ENCODE measurements around the gene PITPNM1. TPM values are rescaled to one million over a fixed set of nuclear protein-coding genes. Genes with fewer than 3 reads are reported as not detected.
"Not testable (repeated sequence)": the region's sequence is repeated elsewhere in the genome, so short reads cannot be mapped to it uniquely, and the experiment has no call there.

The PITPNM1 gene
- polyA plus RNA-seq, 3 donors: 21.5 to 26.4 (median 23.8) TPM

- no peak for DNase-seq (ENCODE audit: low read depth in 3 of 3, low spot score in 2 of 3)
Observed at GRCh38 chr11:67468456-67468758, 36.8 kb downstream of the PITPNM1 start.

- DNase-seq (ENCODE audit: low read depth in 3 of 3, low spot score in 2 of 3): no peak
Observed at GRCh38 chr11:67468056-67468455, 37.1 kb downstream of the PITPNM1 start.

GRCh38 chr11:67466962-67467771 is 38.0 kb downstream of the PITPNM1 start:
- no peak for DNase-seq (ENCODE audit: low read depth in 3 of 3, low spot score in 2 of 3)

- DNase-seq (ENCODE audit: low read depth in 3 of 3, low spot score in 2 of 3): no peak
Observed at GRCh38 chr11:67466367-67466766, 38.8 kb downstream of the PITPNM1 start.

- not testable (repeated sequence) for DNase-seq (ENCODE audit: low read depth in 3 of 3, low spot score in 2 of 3)
Observed at GRCh38 chr11:67465530-67465929, 39.6 kb downstream of the PITPNM1 start.

- DNase-seq (ENCODE audit: low read depth in 3 of 3, low spot score in 2 of 3): no peak
Observed at GRCh38 chr11:67465189-67465510, 40.0 kb downstream of the PITPNM1 start.

- peak in 2 of 3 donors; percentile 63 to 66 for DNase-seq (ENCODE audit: low read depth in 3 of 3, low spot score in 2 of 3)
Observed at GRCh38 chr11:67464411-67465188, 40.6 kb downstream of the PITPNM1 start.

GRCh38 chr11:67463680-67464410 is 41.3 kb downstream of the PITPNM1 start:
- no peak for DNase-seq (ENCODE audit: low read depth in 3 of 3, low spot score in 2 of 3)

GRCh38 chr11:67463186-67463585 is 42.0 kb downstream of the PITPNM1 start:
- DNase-seq (ENCODE audit: low read depth in 3 of 3, low spot score in 2 of 3): no peak

- no peak for DNase-seq (ENCODE audit: low read depth in 3 of 3, low spot score in 2 of 3)
Observed at GRCh38 chr11:67458266-67458665, 46.9 kb downstream of the PITPNM1 start.

- no peak for DNase-seq (ENCODE audit: low read depth in 3 of 3, low spot score in 2 of 3)
Observed at GRCh38 chr11:67457453-67457852, 47.7 kb downstream of the PITPNM1 start.

GRCh38 chr11:67456068-67456705 is 49.0 kb downstream of the PITPNM1 start:
- DNase-seq (ENCODE audit: low read depth in 3 of 3, low spot score in 2 of 3): no peak

GRCh38 chr11:67455054-67455453 is 50.1 kb downstream of the PITPNM1 start, which contains the start of gene CABP4:
Gene CABP4, plus strand, starts transcription at chr11:67455354. Its CDS starts 70 bp downstream, at chr11:67455424.
- no peak for DNase-seq (ENCODE audit: low read depth in 3 of 3, low spot score in 2 of 3)

GRCh38 chr11:67453816-67454732 is 51.1 kb downstream of the PITPNM1 start:
- DNase-seq (ENCODE audit: low read depth in 3 of 3, low spot score in 2 of 3): no peak

- no peak for DNase-seq (ENCODE audit: low read depth in 3 of 3, low spot score in 2 of 3)
Observed at GRCh38 chr11:67452141-67452952, 52.8 kb downstream of the PITPNM1 start, which contains the start of gene GPR152. Gene GPR152, minus strand, starts transcription at chr11:67452729. Its CDS starts 5 bp downstream, at chr11:67452724.

- no peak for DNase-seq (ENCODE audit: low read depth in 3 of 3, low spot score in 2 of 3)
Observed at GRCh38 chr11:67451658-67451976, 53.5 kb downstream of the PITPNM1 start.

GRCh38 chr11:67450796-67451657 is 54.1 kb downstream of the PITPNM1 start:
- DNase-seq (ENCODE audit: low read depth in 3 of 3, low spot score in 2 of 3): no peak

Data from right renal cortex interstitium (tissue), 3 donors.